GM12875 (cell line): ENCODE results near the gene PAK3.

ENCODE experiments used
- H3K4me3 ChIP-seq: one replicate; pipeline ENCODE4 v1.5.1; 2011; ENCODE audit warnings: low read depth, low read length, control low read depth
- CTCF ChIP-seq: IDR thresholded peaks from 2 replicates; pipeline ENCODE4 v1.5.1; 2011; ENCODE audit warnings: low read depth, mild to moderate bottlenecking, control low read depth, inconsistent platforms, low read length, moderate library complexity, borderline replicate concordance; ENCODE audit not compliant: insufficient read depth

PAK3 gene

DNA sequence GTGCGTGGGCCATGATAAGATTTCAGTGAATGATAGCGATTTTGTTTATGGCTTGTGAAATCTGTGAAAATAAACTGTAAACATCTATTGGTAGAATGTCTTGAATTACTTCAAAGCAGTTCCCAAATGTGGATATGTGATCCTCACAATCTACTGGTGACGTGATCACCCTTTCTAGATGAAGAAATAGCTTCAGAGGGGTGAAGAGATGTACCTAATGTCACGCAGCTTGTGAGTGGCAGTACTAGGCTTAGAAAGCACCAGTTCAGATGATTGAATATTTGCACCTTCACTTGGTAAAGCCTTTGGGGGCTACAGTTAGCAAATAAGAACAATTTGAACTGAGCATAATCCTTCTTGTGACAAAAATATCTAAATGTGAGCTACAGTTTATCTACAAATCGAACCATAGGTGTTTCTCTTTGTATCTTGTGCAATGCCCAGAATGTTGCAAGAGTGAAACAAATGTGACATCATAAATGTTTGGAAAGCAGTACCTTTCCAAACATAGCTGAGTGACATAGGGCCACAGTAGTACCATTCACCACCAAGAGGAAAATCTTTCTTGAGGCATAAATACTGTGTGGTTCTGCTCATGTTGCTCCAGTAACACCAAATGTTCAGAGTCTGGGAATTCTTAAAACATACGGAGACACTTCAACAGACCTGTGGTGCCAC is 14.2 kb downstream of the PAK3 start:
- no peak for TF ChIP-seq CTCF
- no peak overlapping the region for H3K4me3 ChIP-seq

- H3K4me3 ChIP-seq: no peak overlapping the region
- TF ChIP-seq CTCF: no peak
Measured at GRCh38 chrX:111114806-111115205, 18.8 kb downstream of the PAK3 start.

DNA sequence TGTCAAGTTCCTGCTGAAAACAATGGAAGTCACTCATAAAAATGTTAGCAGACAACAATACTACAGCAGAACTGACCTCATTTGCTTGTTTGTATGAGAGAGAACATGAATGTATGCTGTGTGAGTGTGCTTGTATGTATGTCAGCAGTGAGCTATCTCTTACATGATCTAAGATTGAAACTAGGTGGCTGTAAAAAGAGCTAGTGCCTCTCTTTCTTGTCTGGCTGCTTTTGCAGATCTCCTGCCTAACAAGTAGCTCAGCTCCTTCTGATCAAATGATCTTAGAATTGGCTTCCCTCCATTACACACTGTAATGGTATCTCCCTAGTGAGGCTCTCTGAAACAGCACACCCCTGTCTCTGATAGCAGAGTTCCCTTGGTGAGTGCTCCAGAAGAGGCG is 20.7 kb downstream of the PAK3 start:
- H3K4me3 ChIP-seq: no peak overlapping the region
- TF ChIP-seq CTCF: no peak

DNA sequence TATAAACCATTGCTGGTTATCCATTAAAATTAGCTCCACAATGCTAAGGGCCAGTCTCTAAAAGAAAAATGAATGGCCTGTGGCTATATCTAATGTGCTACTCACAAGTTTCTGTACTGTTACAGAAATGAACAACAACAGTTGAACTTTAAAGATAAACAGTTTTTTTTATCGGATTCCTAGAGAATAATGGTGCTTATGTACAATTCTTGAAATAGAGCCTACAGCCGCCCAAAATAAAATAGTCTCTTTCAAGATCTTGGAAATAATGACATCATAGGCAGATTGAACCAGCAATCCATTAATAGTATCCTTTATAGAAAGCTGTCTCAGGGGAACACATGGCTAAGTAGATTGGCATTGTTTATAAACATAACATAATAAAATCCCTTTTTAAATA is 23.4 kb downstream of the PAK3 start:
- no peak overlapping the region for H3K4me3 ChIP-seq
- TF ChIP-seq CTCF: no peak

- no peak overlapping the region for H3K4me3 ChIP-seq
- no peak for TF ChIP-seq CTCF
Measured at GRCh38 chrX:111123125-111123524, 27.1 kb downstream of the PAK3 start.

DNA sequence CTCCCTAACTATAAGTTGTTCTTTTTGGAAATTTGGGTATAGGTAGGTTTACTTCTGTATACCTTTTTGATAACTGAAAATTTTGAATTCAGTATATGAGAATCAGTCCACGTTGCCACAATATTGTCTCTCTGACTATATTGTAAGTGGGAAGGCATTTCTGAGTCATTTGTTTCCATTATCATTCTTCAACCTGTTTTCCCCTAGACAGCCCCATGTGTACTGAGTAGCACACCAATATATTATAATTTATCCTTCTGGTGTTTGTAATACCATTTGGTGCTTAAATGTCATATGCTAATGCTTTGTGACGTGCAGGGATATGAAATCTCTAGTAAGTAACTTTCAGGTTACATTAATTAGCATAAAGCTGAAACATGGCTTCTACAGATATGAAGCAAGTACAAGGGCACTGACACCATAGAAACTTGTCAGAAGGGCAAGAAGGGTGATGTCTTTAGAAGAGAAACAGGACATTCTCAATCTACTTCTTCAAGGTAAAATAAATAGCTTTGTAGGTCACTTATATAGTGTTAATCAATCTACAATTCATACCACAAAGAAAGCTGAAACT is 27.7 kb downstream of the PAK3 start:
- no peak overlapping the region for H3K4me3 ChIP-seq
- no peak for TF ChIP-seq CTCF

DNA sequence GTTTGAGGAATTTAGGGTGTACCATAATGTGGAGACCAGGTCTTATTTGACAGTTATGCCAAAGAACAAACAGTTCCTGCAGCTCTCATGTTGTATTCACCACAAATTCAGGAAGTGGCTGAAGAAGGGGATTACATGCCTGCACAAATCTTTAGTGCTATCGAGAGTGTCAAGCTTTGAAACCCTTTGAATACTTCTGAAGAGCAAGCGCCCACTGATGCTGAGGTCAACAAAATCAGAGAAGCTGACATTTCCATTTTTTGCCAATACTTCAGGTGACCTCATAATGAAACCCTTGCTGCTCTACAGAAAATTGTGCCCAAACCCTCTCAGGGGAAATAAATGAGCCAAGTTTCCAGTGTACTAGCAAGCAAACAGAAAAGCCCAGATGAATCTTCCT is 28.4 kb downstream of the PAK3 start:
- no peak overlapping the region for H3K4me3 ChIP-seq

More for the DNA sequence above, 28.4 kb downstream of the PAK3 start:
- no peak for TF ChIP-seq CTCF
